Mesenteric fat pad (tissue), 1 donor: ENCODE data around the gene ANKFY1. TPM values are rescaled to one million over a fixed set of nuclear protein-coding genes. Genes with fewer than 3 reads are reported as not detected.

Experiments used
- DNase-seq: peaks from one replicate; pipeline ENCODE4 v3.0.0-alpha.2; 2020; ENCODE audit warnings: low spot score
- total RNA-seq: library from RNA; stranded (reverse); fragmentation: NEBNext Ultra II Directional; extraction: Animal tissue kit (Norgen Biotek cat#: 25700); gene quantifications from one replicate; pipeline ENCODE4 v1.2.1, GENCODE V29; 2021
- donor health status: DM: yes; HTN: yes; CAD: no.

Gene ANKFY1
- total RNA-seq, 1 donor from 2014 or later, result 51.8 TPM

DNA sequence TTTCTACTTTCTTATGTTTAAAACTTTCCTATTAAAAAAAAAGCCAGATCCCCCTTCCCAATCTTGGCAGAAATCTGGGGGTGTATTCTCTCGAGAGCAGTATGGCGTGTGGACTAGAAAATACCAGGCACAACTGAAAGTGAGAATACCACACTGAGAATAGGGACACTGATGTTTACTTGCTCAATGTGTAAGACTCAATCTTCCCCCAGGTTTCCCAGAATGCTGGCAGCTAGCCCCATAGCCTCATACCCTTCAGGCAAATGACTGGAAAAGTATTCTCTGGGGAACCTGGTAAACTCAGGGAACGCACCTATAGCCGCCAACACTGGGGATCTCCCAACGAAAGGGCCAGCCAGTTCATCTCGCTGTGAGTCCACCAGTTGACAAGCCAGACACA is 136.2 kb downstream of the ANKFY1 start:
- no peak for DNase-seq

DNA sequence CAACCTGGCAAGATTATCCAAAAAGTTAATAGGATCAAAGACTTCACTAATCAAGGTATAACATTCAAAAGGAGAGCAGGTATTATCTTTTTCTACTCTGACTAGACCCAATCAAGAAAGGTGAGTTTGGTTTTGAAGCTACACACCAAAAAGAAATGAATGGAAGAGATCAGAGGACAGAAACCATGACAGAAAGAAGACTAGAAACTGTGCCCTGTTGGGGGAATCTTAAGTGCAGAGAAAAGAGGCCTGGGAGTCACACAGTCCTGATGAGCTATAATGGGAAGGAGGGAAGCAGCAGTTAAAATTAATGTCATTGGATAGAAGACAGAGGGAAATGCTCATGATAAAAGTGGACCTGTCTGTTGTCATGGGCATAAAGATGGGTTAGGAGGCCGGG is 138.2 kb downstream of the ANKFY1 start:
- no peak for DNase-seq

DNA sequence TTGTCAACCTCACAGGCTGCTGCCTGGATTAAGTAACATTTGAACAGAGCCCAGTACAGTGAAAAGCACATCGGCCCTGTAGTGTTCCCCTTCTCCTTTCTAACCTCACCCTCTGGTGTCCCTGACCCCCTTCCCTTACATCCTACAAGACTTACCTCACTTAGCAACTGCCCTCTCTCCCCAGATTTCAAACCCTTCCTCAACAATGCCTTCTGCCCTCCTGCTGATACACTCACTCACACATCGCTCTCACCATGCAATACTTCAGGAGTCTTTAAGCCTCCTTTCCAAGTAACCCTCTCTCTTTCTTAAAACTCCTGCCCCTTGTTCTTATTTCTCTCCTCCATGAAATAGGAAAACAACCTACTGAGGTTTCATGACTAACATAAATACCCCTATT is 138.8 kb downstream of the ANKFY1 start:
- no peak for DNase-seq

- no peak for DNase-seq
Observed at GRCh38 chr17:4120332-4120731, 143.4 kb downstream of the ANKFY1 start.

GRCh38 chr17:4119299-4119698 is 144.5 kb downstream of the ANKFY1 start:
- no peak for DNase-seq

GRCh38 chr17:4118015-4118743 is 145.6 kb downstream of the ANKFY1 start:
- no peak for DNase-seq

DNA sequence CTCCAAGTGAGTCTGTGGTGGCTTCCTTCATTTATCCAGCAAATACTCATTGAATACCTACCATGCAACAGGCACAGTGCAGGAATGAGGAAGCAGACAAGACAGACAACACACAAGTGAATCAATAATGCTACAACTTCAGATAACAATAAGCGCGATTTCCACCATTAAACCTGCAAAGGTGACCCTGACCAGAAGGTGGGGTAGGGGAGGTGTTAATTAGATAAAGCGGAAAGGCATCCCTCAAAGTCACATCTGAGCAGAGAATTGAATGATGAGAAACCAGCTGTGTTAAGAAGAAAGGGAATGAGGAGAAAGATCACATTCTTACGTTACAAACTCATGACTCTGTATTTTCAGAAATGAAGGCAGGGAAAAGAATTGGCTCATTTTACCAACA is 147.3 kb downstream of the ANKFY1 start:
- no peak for DNase-seq

Other genes starting within 250 kb of the ANKFY1 start
- gene ZZEF1, start 120.9 kb downstream of the ANKFY1 start, total RNA-seq, result 56.2 TPM
- gene CYB5D2, start 120.8 kb downstream of the ANKFY1 start, total RNA-seq, result 16.6 TPM
- 57.6 TPM for gene UBE2G1, start 102.7 kb upstream of the ANKFY1 start, total RNA-seq
- not detected for gene SPNS3, start 170.0 kb upstream of the ANKFY1 start, total RNA-seq
- 18.6 TPM for gene SPNS2, start 234.9 kb upstream of the ANKFY1 start, total RNA-seq